SH-SY5Y (cell line): ENCODE results near the gene MSH2.

Experiments
- GATA2 ChIP-seq: IDR thresholded peaks from 2 replicates; pipeline ENCODE4 v1.6.1; 2011; ENCODE audit warnings: mild to moderate bottlenecking, low read depth, low read length
- GATA3 ChIP-seq: IDR thresholded peaks from 2 replicates; pipeline ENCODE4 v1.6.1; 2011; ENCODE audit warnings: low read depth, mild to moderate bottlenecking, low read length, moderate library complexity

- TF ChIP-seq GATA2 = no peak
- TF ChIP-seq GATA3 = no peak
These were observed 106.3 kb downstream of the MSH2 start for GRCh38 chr2:47509250-47509649.
